ENCODE results near the gene RDH8.

GRCh38 chr19:9996541-9996940 lies 16.7 kb upstream of the RDH8 start:
- TF ChIP-seq EZH2 (IDR thresholded peaks at IDR 0.05; ENCODE audit: low read length, missing control alignments) (no peak), CTCF (conservative IDR thresholded peaks at IDR 0.05 in 1 of 2, IDR thresholded peaks at IDR 0.05 in 1 of 2; ENCODE audit: low read depth in 1 of 2, low read length in 2 of 2) (no peak)

Data from fibroblast of lung (primary cell).